Kidney (tissue), 14 donors: ENCODE measurements around the gene ERO1A. TPM values are rescaled to one million over a fixed set of nuclear protein-coding genes. Genes with fewer than 3 reads are reported as not detected.

ENCODE experiments used
- DNase-seq, 5 donors: peaks; one replicate each; pipeline ENCODE4 v3.0.0-alpha.2; 2013 to 2020
- FAIRE-seq: peaks from 2 replicates; lab custom pipeline; 2012; peaks lifted over from hg19 to GRCh38; lab: Jason Lieb, UNC
- H3K27ac ChIP-seq, 2 donors: one replicate each; pipeline ENCODE4 v1.7.0; 2013; ENCODE audit warnings: low read depth in 2 of 2, low read length in 2 of 2, inconsistent platforms in 1 of 2
- H3K27me3 ChIP-seq: one replicate; pipeline ENCODE4 v1.7.1; 2013; ENCODE audit warnings: low read length, inconsistent platforms; ENCODE audit not compliant: control insufficient read depth, insufficient read depth
- H3K36me3 ChIP-seq, 3 donors: one replicate each; pipeline versions ENCODE4 v1.7.0 to v1.7.1; 2013; ENCODE audit warnings: low read length in 3 of 3, control low read depth in 1 of 3, inconsistent platforms in 1 of 3; ENCODE audit not compliant: insufficient read depth in 3 of 3, control insufficient read depth in 2 of 3
- H3K4me1 ChIP-seq, 3 donors: one replicate each; pipeline versions ENCODE4 v1.7.0 to v1.7.1; 2013; ENCODE audit warnings: low read length in 3 of 3, inconsistent platforms in 1 of 3, low read depth in 1 of 3; ENCODE audit not compliant: control insufficient read depth in 2 of 3, insufficient read depth in 2 of 3
- H3K4me3 ChIP-seq, 3 donors: one replicate each; pipeline versions ENCODE4 v1.7.0 to v1.8.1; 2013; ENCODE audit warnings: low read length in 3 of 3, control low read depth in 1 of 3, inconsistent platforms in 1 of 3
- H3K9ac ChIP-seq, 3 donors: one replicate each; pipeline versions ENCODE4 v1.7.0 to v1.7.1; 2013; ENCODE audit warnings: low read length in 3 of 3, control low read depth in 1 of 3, inconsistent platforms in 1 of 3
- H3K9me3 ChIP-seq, 3 donors: one replicate each; pipeline versions ENCODE4 v1.7.0 to v1.7.1; 2013; ENCODE audit warnings: low read length in 3 of 3, control low read depth in 1 of 3, inconsistent platforms in 1 of 3; ENCODE audit not compliant: control insufficient read depth in 2 of 3, insufficient read depth in 1 of 3
- CTCF ChIP-seq: IDR thresholded peaks from 3 replicates; pipeline ENCODE4 v1.5.1; 2012; ENCODE audit warnings: mild to moderate bottlenecking, moderate library complexity, borderline replicate concordance; ENCODE audit not compliant: insufficient read depth; ENCODE audit errors: extremely low read depth
- intact Hi-C: fragments of 100-400 bp; cut with DNase I; formaldehyde crosslinking; loops from one replicate; pipeline ENCODE4 v1.11.1; 2022
- polyA plus RNA-seq: library from polyadenylated mRNA; stranded (reverse); fragments of 350-450 nt; fragmentation: Illumina TruSeq; extraction: RNeasy Lipid Tissue Mini Kit (QIAGEN cat#74804); gene quantifications from one replicate; pipeline ENCODE4 v1.2.3, GENCODE V29; 2014; ENCODE audit warnings: low read depth, low replicate concordance; ENCODE audit not compliant: insufficient read depth
- total RNA-seq: library from RNA; stranded (reverse); fragmentation: NEBNext Ultra II Directional; extraction: Animal tissue kit (Norgen Biotek cat#: 25700); gene quantifications from one replicate; pipeline ENCODE4 v1.2.1, GENCODE V29; 2021
- donor health status: control.
- donor health status: control.
- donor health status: control.
- donor health status: control.
- donor health status: control.
- donor health status: DM: yes; HTN: yes; CAD: no.
- donor health status: Normal renal cell carcinoma (clear cell type).

ERO1A gene
- total and polyA plus RNA-seq, 2 donors from 2014 or later, result 8.6 to 40.5 TPM

- DNase-seq, result no peak
- H3K4me1 ChIP-seq, result no peaks in the 10 kb centered on the region
- no peak overlapping the region for H3K9ac ChIP-seq
- H3K27me3 ChIP-seq, result no peaks in the 10 kb centered on the region
- H3K4me3 ChIP-seq, result no peak overlapping the region
- intact Hi-C loops, result no loop called here
- H3K36me3 ChIP-seq, result peaks cover 0 to 2% (median 0%) of the 10 kb centered on the region in 3 donors
- H3K27ac ChIP-seq, result no peak overlapping the region
- no peak for TF ChIP-seq CTCF
- no peaks in the 10 kb centered on the region for H3K9me3 ChIP-seq
- no peak for FAIRE-seq
These were observed 11.3 kb downstream of the ERO1A start for GRCh38 chr14:52683985-52684520.

DNA sequence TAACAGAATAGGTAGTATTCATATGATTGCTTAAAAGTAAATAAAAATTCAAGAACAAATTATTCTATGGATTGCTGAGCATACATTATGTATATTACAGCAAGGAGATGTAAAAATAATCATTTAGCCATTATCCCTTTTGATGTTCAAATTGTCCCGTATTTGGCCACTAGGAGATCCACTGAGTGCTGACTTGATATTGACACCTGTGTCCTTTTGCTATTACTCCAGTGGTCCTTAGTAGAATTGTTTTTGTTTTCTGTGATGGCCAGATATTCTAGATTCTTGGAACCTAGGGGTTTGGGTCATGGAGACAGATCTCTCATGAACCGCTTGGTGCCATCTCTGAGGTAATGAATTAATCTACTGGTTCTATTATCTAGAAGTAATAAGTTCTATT is 16.8 kb downstream of the ERO1A start:
- intact Hi-C loops, result no loop called here
- Histone ChIP-seq H3K27me3 (no peaks in the 10 kb centered on the region), H3K9ac (no peak overlapping the region), H3K36me3 (peaks cover 2 to 4% (median 3%) of the 10 kb centered on the region in 3 donors), H3K27ac (no peak overlapping the region), H3K4me3 (no peak overlapping the region), H3K9me3 (no peaks in the 10 kb centered on the region), H3K4me1 (no peaks in the 10 kb centered on the region)
- TF ChIP-seq CTCF, result peak; percentile 14
- no peak for DNase-seq
- no peak for FAIRE-seq

GRCh38 chr14:52663850-52664249 is 31.5 kb downstream of the ERO1A start:
- no peaks in the 10 kb centered on the region for H3K4me1 ChIP-seq
- intact Hi-C loops, result no loop called here
- H3K36me3 ChIP-seq, result no peaks in the 10 kb centered on the region
- no peak overlapping the region for H3K9ac ChIP-seq
- no peak overlapping the region for H3K4me3 ChIP-seq
- no peak for TF ChIP-seq CTCF
- H3K27ac ChIP-seq, result no peak overlapping the region
- no peaks in the 10 kb centered on the region for H3K27me3 ChIP-seq
- no peaks in the 10 kb centered on the region for H3K9me3 ChIP-seq
- FAIRE-seq (no peak), DNase-seq (no peak)

GRCh38 chr14:52661314-52661713 is 34.0 kb downstream of the ERO1A start:
- Histone ChIP-seq H3K4me1 (no peaks in the 10 kb centered on the region), H3K4me3 (no peak overlapping the region), H3K9me3 (no peaks in the 10 kb centered on the region), H3K36me3 (no peaks in the 10 kb centered on the region), H3K9ac (no peak overlapping the region), H3K27me3 (no peaks in the 10 kb centered on the region), H3K27ac (no peak overlapping the region)
- intact Hi-C loops, result no loop called here
- FAIRE-seq (no peak), DNase-seq (no peak)
- no peak for TF ChIP-seq CTCF
